Measurements from ENCODE around the gene TMEM8B.
"Not testable (repeated sequence)": the region's sequence is repeated elsewhere in the genome, so short reads cannot be mapped to it uniquely, and the experiment has no call there.

TMEM8B gene

GRCh38 chr9:35909687-35910612 is 80.9 kb downstream of the TMEM8B start:
- no peak for DNase-seq

- peak; percentile 41 for DNase-seq
Observed at GRCh38 chr9:35910613-35911359, 81.8 kb downstream of the TMEM8B start.

- DNase-seq: no peak
Observed at GRCh38 chr9:35911690-35912089, 82.7 kb downstream of the TMEM8B start.

DNA sequence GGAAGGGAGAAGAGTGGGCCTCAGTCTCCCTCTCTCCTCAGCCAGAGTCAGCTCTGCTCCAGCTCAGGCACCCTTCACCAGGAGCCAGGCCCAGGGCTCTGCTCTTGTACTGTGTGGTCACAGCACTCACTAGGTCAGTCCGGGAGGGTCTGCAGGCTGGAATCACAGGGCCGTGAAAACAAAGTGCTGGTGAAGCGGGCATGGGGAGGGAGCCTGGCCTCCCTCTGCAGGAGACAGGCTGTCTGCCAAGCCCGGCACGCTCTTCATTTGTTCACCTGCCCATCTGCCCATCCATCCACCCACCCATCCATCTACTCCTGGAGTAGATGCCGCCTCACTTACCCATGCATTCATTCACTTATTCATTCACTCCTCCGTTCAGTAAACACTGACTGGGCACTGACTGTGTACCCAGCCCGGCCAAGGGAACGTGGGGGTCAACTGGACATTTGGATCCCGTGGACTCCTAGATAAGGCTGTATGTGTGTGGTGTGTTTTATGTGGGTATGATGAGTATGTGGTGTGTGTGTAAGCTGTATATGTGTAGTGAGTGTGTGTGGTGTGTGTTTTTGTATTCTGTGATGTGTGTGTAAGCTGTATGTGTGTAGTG is 83.9 kb downstream of the TMEM8B start:
- DNase-seq: no peak

DNA sequence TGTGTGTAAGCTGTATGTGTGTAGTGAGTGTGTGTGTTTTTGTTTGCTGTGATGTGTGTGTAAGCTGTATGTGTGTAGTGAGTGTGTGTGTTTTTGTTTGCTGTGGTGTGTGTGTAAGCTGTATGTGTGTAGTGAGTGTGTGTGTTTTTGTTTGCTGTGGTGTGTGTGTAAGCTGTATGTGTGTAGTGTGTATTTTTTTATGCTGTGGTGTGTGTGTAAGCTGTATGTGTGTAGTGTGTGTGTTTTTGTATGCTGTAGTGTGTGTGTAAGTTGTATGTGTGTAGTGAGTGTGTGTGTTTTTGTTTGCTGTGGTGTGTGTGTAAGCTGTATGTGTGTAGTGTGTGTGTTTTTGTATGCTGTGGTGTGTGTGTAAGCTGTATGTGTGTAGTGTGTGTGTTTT is 84.4 kb downstream of the TMEM8B start:
- DNase-seq: not testable (repeated sequence)

- no peak for DNase-seq
Observed at GRCh38 chr9:35914301-35914807, 85.3 kb downstream of the TMEM8B start.
